ENCODE data around the gene ADAR. TPM values are rescaled to one million over a fixed set of nuclear protein-coding genes. Genes with fewer than 3 reads are reported as not detected.

ADAR gene
- total and polyA plus RNA-seq, 2 of the 8 experiments (the other 6 are each of a cell fraction or from before 2014, with no cell fraction given), result 125 to 242 TPM

GRCh38 chr1:154533952-154534844 is 73.8 kb downstream of the ADAR start (continued):
- TF ChIP-seq CBX5 (IDR thresholded peaks at IDR 0.05; ENCODE audit: low read depth, low read length) (no peak), NANOG (IDR thresholded peaks at IDR 0.05; ENCODE audit: insufficient read depth, low read depth, low read length, poor library complexity, severe bottlenecking) (no peak), SP4 (IDR thresholded peaks at IDR 0.05; ENCODE audit: low read length) (no peak), KDM4A (IDR thresholded peaks at IDR 0.05; ENCODE audit: low read depth, low read length, severe bottlenecking) (no peak), ZNF274 (IDR thresholded peaks at IDR 0.05; ENCODE audit: borderline replicate concordance, extremely low read depth, low read length) (no peak), SAP30 (IDR thresholded peaks at IDR 0.05; ENCODE audit: insufficient read depth, insufficient replicate concordance, low read length) (no peak), BRCA1 (IDR thresholded peaks at IDR 0.05; ENCODE audit: low read depth, low read length) (no peak), RBBP5 (IDR thresholded peaks at IDR 0.05; ENCODE audit: borderline replicate concordance, low read depth, low read length) (no peak), TEAD4 (IDR thresholded peaks at IDR 0.05; ENCODE audit: low read depth, low read length) (no peak), FOSL1 (IDR thresholded peaks at IDR 0.05; ENCODE audit: insufficient read depth, low read depth, low read length) (no peak), KDM5A (IDR thresholded peaks at IDR 0.05; ENCODE audit: low read length) (no peak), JUN (IDR thresholded peaks at IDR 0.05; ENCODE audit: low read depth, low read length) (no peak), CTCF (IDR thresholded peaks at IDR 0.05; ENCODE audit: control extremely low read depth in 1 of 3, insufficient read depth in 1 of 3, low read depth in 1 of 3, low read length in 3 of 3) (peak; percentile 52 to 87 (median 80)), SRF (IDR thresholded peaks at IDR 0.05; ENCODE audit: low read depth, low read length) (no peak), MAFK (IDR thresholded peaks at IDR 0.05; ENCODE audit: low read depth, low read length) (no peak), POU5F1 (IDR thresholded peaks at IDR 0.05; ENCODE audit: low read depth, low read length) (no peak), EP300 (IDR thresholded peaks at IDR 0.05; ENCODE audit: borderline replicate concordance in 1 of 2, low read depth in 2 of 2, low read length in 2 of 2) (peak in 1 of 2 experiments; percentile 39; a peak in 1 of 3 replicates), ASH2L (IDR thresholded peaks at IDR 0.05; ENCODE audit: low read length) (no peak)
